ENCODE data around the gene SDHAF1.

Gene SDHAF1

GRCh38 chr19:35988824-35989223 is 6.2 kb upstream of the SDHAF1 start:
- H3K4me3 ChIP-seq (ENCODE audit: low read length), result no peak overlapping the region
- H3K9me3 ChIP-seq (replicated peaks; ENCODE audit: low read length), result no peaks in the 10 kb centered on the region
- no peaks in the 10 kb centered on the region for H3K36me3 ChIP-seq (ENCODE audit: insufficient read depth, low read length)
- no peaks in the 10 kb centered on the region for H3K4me1 ChIP-seq (ENCODE audit: control insufficient read depth, insufficient read depth, low read length)
- H3K27me3 ChIP-seq (ENCODE audit: control insufficient read depth, insufficient read depth, low read length), result peaks cover 25% of the 10 kb centered on the region
- H3K4me2 ChIP-seq (ENCODE audit: low read length), result no peak overlapping the region
- H3K9ac ChIP-seq (ENCODE audit: low read depth, low read length), result no peak overlapping the region

GRCh38 chr19:35990156-35990555 is 4.8 kb upstream of the SDHAF1 start:
- Histone ChIP-seq H3K4me2 (ENCODE audit: low read length) (no peak overlapping the region), H3K9me3 (replicated peaks; ENCODE audit: low read length) (no peaks in the 10 kb centered on the region), H3K27me3 (ENCODE audit: control insufficient read depth, insufficient read depth, low read length) (peaks cover 20% of the 10 kb centered on the region), H3K4me3 (ENCODE audit: low read length) (no peak overlapping the region), H3K36me3 (ENCODE audit: insufficient read depth, low read length) (no peaks in the 10 kb centered on the region), H3K4me1 (ENCODE audit: control insufficient read depth, insufficient read depth, low read length) (peaks cover 5% of the 10 kb centered on the region), H3K9ac (ENCODE audit: low read depth, low read length) (no peak overlapping the region)

GRCh38 chr19:35990771-35991730 is 3.9 kb upstream of the SDHAF1 start:
- Histone ChIP-seq H3K9me3 (replicated peaks; ENCODE audit: low read length) (no peaks in the 10 kb centered on the region), H3K4me2 (ENCODE audit: low read length) (no peak overlapping the region), H3K4me1 (ENCODE audit: control insufficient read depth, insufficient read depth, low read length) (peaks cover 11% of the 10 kb centered on the region), H3K4me3 (ENCODE audit: low read length) (no peak overlapping the region), H3K36me3 (ENCODE audit: insufficient read depth, low read length) (no peaks in the 10 kb centered on the region), H3K27me3 (ENCODE audit: control insufficient read depth, insufficient read depth, low read length) (peaks cover 12% of the 10 kb centered on the region), H3K9ac (ENCODE audit: low read depth, low read length) (no peak overlapping the region)

- Histone ChIP-seq H3K36me3 (ENCODE audit: insufficient read depth, low read length) (no peaks in the 10 kb centered on the region), H3K4me2 (ENCODE audit: low read length) (no peak overlapping the region), H3K4me3 (ENCODE audit: low read length) (no peak overlapping the region), H3K9ac (ENCODE audit: low read depth, low read length) (no peak overlapping the region), H3K4me1 (ENCODE audit: control insufficient read depth, insufficient read depth, low read length) (peaks cover 19% of the 10 kb centered on the region), H3K9me3 (replicated peaks; ENCODE audit: low read length) (no peaks in the 10 kb centered on the region), H3K27me3 (ENCODE audit: control insufficient read depth, insufficient read depth, low read length) (peaks cover 3% of the 10 kb centered on the region)
These were observed 3.1 kb upstream of the SDHAF1 start for GRCh38 chr19:35991731-35992450.

GRCh38 chr19:35992907-35993765 is 1.9 kb upstream of the SDHAF1 start:
- Histone ChIP-seq H3K36me3 (ENCODE audit: insufficient read depth, low read length) (no peaks in the 10 kb centered on the region), H3K9ac (ENCODE audit: low read depth, low read length) (no peak overlapping the region), H3K4me3 (ENCODE audit: low read length) (no peak overlapping the region), H3K27me3 (ENCODE audit: control insufficient read depth, insufficient read depth, low read length) (no peaks in the 10 kb centered on the region), H3K4me2 (ENCODE audit: low read length) (no peak overlapping the region), H3K4me1 (ENCODE audit: control insufficient read depth, insufficient read depth, low read length) (peaks cover 19% of the 10 kb centered on the region), H3K9me3 (replicated peaks; ENCODE audit: low read length) (no peaks in the 10 kb centered on the region)

- no peaks in the 10 kb centered on the region for H3K27me3 ChIP-seq (ENCODE audit: control insufficient read depth, insufficient read depth, low read length)
- H3K9me3 ChIP-seq (replicated peaks; ENCODE audit: low read length), result no peaks in the 10 kb centered on the region
- no peaks in the 10 kb centered on the region for H3K36me3 ChIP-seq (ENCODE audit: insufficient read depth, low read length)
- H3K4me2 ChIP-seq (ENCODE audit: low read length), result peak overlapping the region; percentile 97
- H3K9ac ChIP-seq (ENCODE audit: low read depth, low read length), result peak overlapping the region; percentile 79
- peaks cover 20% of the 10 kb centered on the region for H3K4me1 ChIP-seq (ENCODE audit: control insufficient read depth, insufficient read depth, low read length)
- H3K4me3 ChIP-seq (ENCODE audit: low read length), result peak overlapping the region; percentile 89
These were observed 927 bp upstream of the SDHAF1 start for GRCh38 chr19:35993923-35994598.

GRCh38 chr19:35996777-35997176 is 1.8 kb downstream of the SDHAF1 start:
- Histone ChIP-seq H3K4me1 (ENCODE audit: control insufficient read depth, insufficient read depth, low read length) (peaks cover 23% of the 10 kb centered on the region), H3K9me3 (replicated peaks; ENCODE audit: low read length) (no peaks in the 10 kb centered on the region), H3K27me3 (ENCODE audit: control insufficient read depth, insufficient read depth, low read length) (no peaks in the 10 kb centered on the region), H3K4me3 (ENCODE audit: low read length) (no peak overlapping the region), H3K9ac (ENCODE audit: low read depth, low read length) (no peak overlapping the region), H3K4me2 (ENCODE audit: low read length) (peak overlapping the region; percentile 97), H3K36me3 (ENCODE audit: insufficient read depth, low read length) (peaks cover 4% of the 10 kb centered on the region)

GRCh38 chr19:36001605-36002004 is 6.6 kb downstream of the SDHAF1 start:
- H3K4me2 ChIP-seq (ENCODE audit: low read length), result no peak overlapping the region
- H3K36me3 ChIP-seq (ENCODE audit: insufficient read depth, low read length), result peaks cover 4% of the 10 kb centered on the region
- no peaks in the 10 kb centered on the region for H3K27me3 ChIP-seq (ENCODE audit: control insufficient read depth, insufficient read depth, low read length)
- H3K4me3 ChIP-seq (ENCODE audit: low read length), result no peak overlapping the region
- H3K9ac ChIP-seq (ENCODE audit: low read depth, low read length), result no peak overlapping the region
- peaks cover 7% of the 10 kb centered on the region for H3K4me1 ChIP-seq (ENCODE audit: control insufficient read depth, insufficient read depth, low read length)
- H3K9me3 ChIP-seq (replicated peaks; ENCODE audit: low read length), result no peaks in the 10 kb centered on the region

- Histone ChIP-seq H3K9ac (ENCODE audit: low read depth, low read length) (no peak overlapping the region), H3K27me3 (ENCODE audit: control insufficient read depth, insufficient read depth, low read length) (no peaks in the 10 kb centered on the region), H3K4me1 (ENCODE audit: control insufficient read depth, insufficient read depth, low read length) (peaks cover 4% of the 10 kb centered on the region), H3K36me3 (ENCODE audit: insufficient read depth, low read length) (peaks cover 4% of the 10 kb centered on the region), H3K9me3 (replicated peaks; ENCODE audit: low read length) (no peaks in the 10 kb centered on the region), H3K4me2 (ENCODE audit: low read length) (no peak overlapping the region), H3K4me3 (ENCODE audit: low read length) (no peak overlapping the region)
These were observed 8.3 kb downstream of the SDHAF1 start for GRCh38 chr19:36003284-36003683.

- no peaks in the 10 kb centered on the region for H3K36me3 ChIP-seq (ENCODE audit: insufficient read depth, low read length)
- H3K9ac ChIP-seq (ENCODE audit: low read depth, low read length), result no peak overlapping the region
- no peak overlapping the region for H3K4me3 ChIP-seq (ENCODE audit: low read length)
- H3K9me3 ChIP-seq (replicated peaks; ENCODE audit: low read length), result no peaks in the 10 kb centered on the region
- peaks cover 6% of the 10 kb centered on the region for H3K4me1 ChIP-seq (ENCODE audit: control insufficient read depth, insufficient read depth, low read length)
- no peak overlapping the region for H3K4me2 ChIP-seq (ENCODE audit: low read length)
- H3K27me3 ChIP-seq (ENCODE audit: control insufficient read depth, insufficient read depth, low read length), result no peaks in the 10 kb centered on the region
These were observed 12.0 kb downstream of the SDHAF1 start for GRCh38 chr19:36006955-36007354.
